Measurements from ENCODE around the gene VKORC1.

VKORC1 gene

DNA sequence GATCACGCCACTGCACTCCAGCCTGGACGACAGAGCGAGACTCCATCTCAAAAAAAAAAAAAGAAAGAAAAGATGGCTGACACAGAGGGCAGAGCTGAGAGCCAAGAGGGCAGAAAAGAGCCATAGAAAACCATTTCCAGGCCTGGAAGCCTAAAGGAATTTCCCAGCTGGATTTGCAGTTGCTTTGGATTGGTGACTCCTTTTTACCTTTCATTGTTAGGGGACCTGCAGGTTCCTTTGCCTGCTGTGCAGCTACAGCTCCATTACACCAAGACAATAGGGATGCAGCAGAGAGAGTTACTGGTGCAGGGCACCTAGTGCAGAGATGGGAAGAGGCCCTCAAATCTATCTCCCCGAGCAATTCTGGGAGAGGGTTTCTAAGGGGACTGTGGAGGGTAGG lies 39.0 kb downstream of the VKORC1 start:
- DNase-seq (ENCODE audit: low read depth) = no peak
- TF ChIP-seq CTCF (conservative IDR thresholded peaks at IDR 0.05; ENCODE audit: low read depth, low read length) = no peak
- no peak overlapping the region for H3K4me3 ChIP-seq (ENCODE audit: low read length)

- TF ChIP-seq CTCF (conservative IDR thresholded peaks at IDR 0.05; ENCODE audit: low read depth, low read length) = no peak
- no peak for DNase-seq (ENCODE audit: low read depth)
- no peak overlapping the region for H3K4me3 ChIP-seq (ENCODE audit: low read length)
These were observed 42.5 kb downstream of the VKORC1 start for GRCh38 chr16:31052114-31052513.

DNA sequence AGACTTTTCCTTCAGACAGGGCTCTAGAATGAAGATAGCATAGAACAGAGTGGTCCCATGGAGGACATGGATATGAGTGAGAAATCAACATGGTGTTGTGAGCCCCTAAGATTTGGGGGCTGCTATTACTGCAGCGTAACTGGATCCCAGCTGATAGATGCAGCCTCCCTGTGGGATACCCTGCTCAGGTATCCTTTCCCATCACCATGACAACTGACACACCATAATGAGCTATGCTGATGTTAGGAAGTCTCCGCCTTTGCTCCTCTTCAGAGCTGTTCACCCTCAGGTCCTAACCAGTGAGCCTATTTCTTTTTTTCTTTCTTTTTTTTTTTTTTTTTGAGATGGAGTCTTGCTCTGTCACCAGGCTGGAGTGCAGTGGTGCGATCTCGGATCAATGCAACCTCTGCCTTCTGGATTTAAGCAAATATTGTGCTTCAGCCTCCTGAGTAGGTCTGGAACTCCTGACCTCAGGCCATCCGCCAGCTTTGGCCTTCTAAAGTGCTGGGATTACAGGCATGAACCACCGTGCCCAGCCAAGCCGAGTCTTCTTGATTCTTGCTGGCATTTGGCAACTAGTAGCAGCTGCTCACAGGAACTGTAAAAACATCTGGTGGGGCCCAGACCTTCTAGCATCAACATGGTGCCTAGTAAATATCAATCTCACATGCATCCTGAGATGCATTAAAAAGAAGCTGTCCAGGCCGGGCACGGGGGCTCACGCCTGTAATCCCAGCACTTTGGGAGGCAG lies 44.1 kb downstream of the VKORC1 start:
- no peak overlapping the region for H3K4me3 ChIP-seq (ENCODE audit: low read length)
- no peak for TF ChIP-seq CTCF (conservative IDR thresholded peaks at IDR 0.05; ENCODE audit: low read depth, low read length)
- no peak for DNase-seq (ENCODE audit: low read depth)

- no peak overlapping the region for H3K4me3 ChIP-seq (ENCODE audit: low read length)
- DNase-seq (ENCODE audit: low read depth) = no peak
- no peak for TF ChIP-seq CTCF (conservative IDR thresholded peaks at IDR 0.05; ENCODE audit: low read depth, low read length)
These were observed 50.6 kb downstream of the VKORC1 start for GRCh38 chr16:31043898-31044481.

- TF ChIP-seq CTCF (conservative IDR thresholded peaks at IDR 0.05; ENCODE audit: low read depth, low read length) = no peak
- no peak overlapping the region for H3K4me3 ChIP-seq (ENCODE audit: low read length)
- no peak for DNase-seq (ENCODE audit: low read depth)
These were observed 51.2 kb downstream of the VKORC1 start for GRCh38 chr16:31043352-31043751.

- no peak for DNase-seq (ENCODE audit: low read depth)
- no peak for TF ChIP-seq CTCF (conservative IDR thresholded peaks at IDR 0.05; ENCODE audit: low read depth, low read length)
- no peak overlapping the region for H3K4me3 ChIP-seq (ENCODE audit: low read length)
These were observed 51.7 kb downstream of the VKORC1 start for GRCh38 chr16:31042866-31043265.
